Body of pancreas (tissue), 4 donors: ENCODE measurements around the gene OR52I2. TPM values are rescaled to one million over a fixed set of nuclear protein-coding genes. Genes with fewer than 3 reads are reported as not detected.

ENCODE experiments used
- ATAC-seq: fragments of 150-250 bp; one replicate; pipeline ENCODE4 v1.9.1; 2016
- DNase-seq, 4 donors: peaks; one replicate each; pipeline ENCODE4 v3.0.0-alpha.2; 2019
- H3K27ac ChIP-seq, 4 donors: fragments of 200-600 bp; sonication (generic); 1 replicate in 3 of 4; 2 replicates in 1 of 4; pipeline versions ENCODE4 v1.5.1 to v1.6.1; 2016 to 2019; ENCODE audit warnings: mild to moderate bottlenecking in 1 of 4, mixed read lengths in 1 of 4, moderate library complexity in 1 of 4
- H3K27me3 ChIP-seq, 2 donors: fragments of 200-600 bp; sonication (generic); one replicate each; pipeline ENCODE4 v1.6.0; 2016; ENCODE audit warnings: mild to moderate bottlenecking in 1 of 2
- H3K36me3 ChIP-seq, 2 donors: fragments of 200-600 bp; sonication (generic); replicated peaks in 1 of 2; 2 replicates each; pipeline ENCODE4 v1.5.1; 2016; ENCODE audit warnings: low read depth in 2 of 2; ENCODE audit not compliant: insufficient read depth in 1 of 2
- H3K4me1 ChIP-seq: fragments of 200-600 bp; sonication (generic); one replicate; pipeline ENCODE4 v1.6.0; 2016
- H3K4me3 ChIP-seq, 2 donors: fragments of 200-600 bp; sonication (generic); 1 replicate in 1 of 2; 2 replicates in 1 of 2; pipeline ENCODE4 v1.5.1; 2016 to 2019
- H3K9me3 ChIP-seq, 3 donors: fragments of 200-600 bp; sonication (generic); 1 replicate in 2 of 3; 2 replicates in 1 of 3; pipeline ENCODE4 v1.5.1; 2016
- CTCF ChIP-seq, 7 experiments: fragments of 450-650 bp in 4 of 7; fragments of 200-600 bp in 3 of 7; sonication (generic) in 3 of 7; IDR thresholded peaks; one replicate each; pipeline ENCODE4 v1.5.1; 2016 to 2019; ENCODE audit warnings: antibody characterized with exemption in 7 of 7
- POLR2A ChIP-seq, 3 donors: fragments of 450-650 bp; IDR thresholded peaks; one replicate each; pipeline ENCODE4 v1.6.1; 2016; ENCODE audit warnings: antibody characterized with exemption in 3 of 3, mild to moderate bottlenecking in 2 of 3
- WGBS, 2 donors: methylation state at CpG; one replicate each; pipeline ENCODE4 v1.1.5; 2017; 5-methylcytosine and 5-hydroxymethylcytosine counted together
- intact Hi-C: fragments of 100-400 bp; cut with DNase I; formaldehyde crosslinking; loops from one replicate; pipeline ENCODE4 v1.15.1; 2023
- total RNA-seq, 2 donors: library from RNA; depleted of rRNA; stranded (reverse); fragments of >200 nt; gene quantifications; one replicate each; pipeline ENCODE4 v1.1.0, GENCODE V29; 2016

The OR52I2 gene
- total RNA-seq: not detected

- DNase-seq (no peak), ATAC-seq (no peak)
- Histone ChIP-seq H3K4me3 (no peak within 1 kb of the TSS), H3K36me3 (no peaks in the 10 kb centered on the region), H3K9me3 (no peaks in the 10 kb centered on the region), H3K27ac (no peak within 1 kb of the TSS), H3K27me3 (no peaks in the 10 kb centered on the region), H3K4me1 (no peaks in the 10 kb centered on the region)
- TF ChIP-seq POLR2A (IDR thresholded peaks at IDR 0.05) (no peak), CTCF (IDR thresholded peaks at IDR 0.05) (no peak)
- intact Hi-C loops: no loop called here
These were observed at the start of gene OR52I2 for GRCh38 chr11:4581443-4581842. Gene OR52I2, plus strand, starts transcription at chr11:4581743.

- intact Hi-C loops: loop anchor here (5.0 kb wide), 1 partner anchor 352 kb away; no protein-coding TSS in a partner anchor
- Histone ChIP-seq H3K36me3 (no peaks in the 10 kb centered on the region), H3K4me1 (no peaks in the 10 kb centered on the region), H3K27me3 (no peaks in the 10 kb centered on the region), H3K9me3 (no peaks in the 10 kb centered on the region), H3K27ac (no peak overlapping the region), H3K4me3 (no peak overlapping the region)
- DNase-seq: peak; percentile 52 to 71 (median 60)
- 17 to 22% methylated on average over 3 of the region's 3 CpGs for WGBS, 2 donors
- TF ChIP-seq POLR2A (IDR thresholded peaks at IDR 0.05) (no peak), CTCF (IDR thresholded peaks at IDR 0.05) (peak; percentile 57 to 65 (median 63))
- peak; percentile 74 for ATAC-seq
These were observed 41.8 kb upstream of the OR52I2 start for GRCh38 chr11:4539603-4540219.

GRCh38 chr11:4541071-4541470, 40.5 kb upstream of the OR52I2 start:
- Histone ChIP-seq H3K36me3 (no peaks in the 10 kb centered on the region), H3K27me3 (no peaks in the 10 kb centered on the region), H3K9me3 (no peaks in the 10 kb centered on the region), H3K4me3 (no peak overlapping the region), H3K4me1 (no peaks in the 10 kb centered on the region), H3K27ac (no peak overlapping the region)
- ATAC-seq (no peak), DNase-seq (no peak)
- TF ChIP-seq CTCF (IDR thresholded peaks at IDR 0.05): no peak
- no peak for TF ChIP-seq POLR2A (IDR thresholded peaks at IDR 0.05)
- WGBS, 2 donors: 0% methylated on average over 1 of the region's 1 CpG
- intact Hi-C loops: loop anchor here (5.0 kb wide), 1 partner anchor 354 kb away; no protein-coding TSS in a partner anchor

- intact Hi-C loops: loop anchor here (5.0 kb wide), 1 partner anchor 356 kb away; no protein-coding TSS in a partner anchor
- Histone ChIP-seq H3K9me3 (no peaks in the 10 kb centered on the region), H3K4me1 (peaks cover 10% of the 10 kb centered on the region), H3K36me3 (no peaks in the 10 kb centered on the region), H3K27ac (no peak overlapping the region), H3K27me3 (no peaks in the 10 kb centered on the region), H3K4me3 (no peak overlapping the region)
- ATAC-seq (no peak), DNase-seq (no peak)
- TF ChIP-seq POLR2A (IDR thresholded peaks at IDR 0.05): no peak
- TF ChIP-seq CTCF (IDR thresholded peaks at IDR 0.05): no peak
These were observed 38.0 kb upstream of the OR52I2 start for GRCh38 chr11:4543561-4543960.

- TF ChIP-seq CTCF (IDR thresholded peaks at IDR 0.05): no peak
- TF ChIP-seq POLR2A (IDR thresholded peaks at IDR 0.05): no peak
- Histone ChIP-seq H3K36me3 (no peaks in the 10 kb centered on the region), H3K27me3 (no peaks in the 10 kb centered on the region), H3K9me3 (no peaks in the 10 kb centered on the region), H3K4me3 (no peak within 1 kb of the TSS), H3K27ac (no peak within 1 kb of the TSS), H3K4me1 (peaks cover 10% of the 10 kb centered on the region)
- no peak for ATAC-seq
- intact Hi-C loops: loop anchor here (5.0 kb wide), 1 partner anchor 358 kb away; no protein-coding TSS in a partner anchor
- WGBS, 2 donors: 77 to 79% methylated on average over 5 of the region's 5 CpGs
- no peak for DNase-seq
These were observed 36.7 kb upstream of the OR52I2 start, which contains the start of gene OR52M1 for GRCh38 chr11:4544891-4545290. Gene OR52M1, plus strand, starts transcription at chr11:4545191. Its CDS starts 0 bp downstream, at chr11:4545191.
